ENCODE data around the gene SHB.

Gene SHB

DNA sequence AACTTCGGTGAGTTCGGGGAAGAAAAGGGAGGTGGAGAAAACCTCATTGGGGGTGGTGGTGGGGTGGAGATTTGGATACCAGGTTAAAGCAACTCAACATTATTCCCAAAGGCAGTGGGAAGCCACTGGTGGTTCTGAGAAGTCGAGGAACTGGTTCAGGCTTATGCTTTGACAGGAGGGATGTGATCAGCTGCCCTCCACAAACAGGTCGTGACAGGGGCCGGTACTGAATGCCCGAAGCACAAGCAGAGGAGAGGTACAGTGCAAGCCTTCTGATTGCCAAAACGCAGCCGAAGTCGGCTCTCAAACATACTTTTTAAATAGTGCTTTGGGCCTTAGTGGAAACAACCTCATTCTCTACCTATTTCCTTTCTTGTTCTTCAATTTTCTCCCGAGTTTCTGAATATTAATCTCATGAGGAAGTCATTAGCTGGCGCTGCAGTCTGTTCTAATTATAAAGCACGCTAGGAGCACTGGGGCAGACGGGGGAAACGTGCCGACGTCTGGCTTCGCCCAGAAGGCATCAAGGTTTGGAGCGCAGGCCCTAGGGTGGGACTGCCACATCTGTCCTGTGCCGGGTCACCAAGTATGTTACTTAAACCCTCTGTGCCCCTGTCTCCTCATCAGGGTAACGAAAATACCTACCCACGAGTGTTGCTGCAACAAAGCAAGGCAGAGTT lies 27.3 kb downstream of the SHB start:
- peak; percentile 52 for DNase-seq

- DNase-seq: no peak
Measured at GRCh38 chr9:38039907-38040682, 28.9 kb downstream of the SHB start.

DNA sequence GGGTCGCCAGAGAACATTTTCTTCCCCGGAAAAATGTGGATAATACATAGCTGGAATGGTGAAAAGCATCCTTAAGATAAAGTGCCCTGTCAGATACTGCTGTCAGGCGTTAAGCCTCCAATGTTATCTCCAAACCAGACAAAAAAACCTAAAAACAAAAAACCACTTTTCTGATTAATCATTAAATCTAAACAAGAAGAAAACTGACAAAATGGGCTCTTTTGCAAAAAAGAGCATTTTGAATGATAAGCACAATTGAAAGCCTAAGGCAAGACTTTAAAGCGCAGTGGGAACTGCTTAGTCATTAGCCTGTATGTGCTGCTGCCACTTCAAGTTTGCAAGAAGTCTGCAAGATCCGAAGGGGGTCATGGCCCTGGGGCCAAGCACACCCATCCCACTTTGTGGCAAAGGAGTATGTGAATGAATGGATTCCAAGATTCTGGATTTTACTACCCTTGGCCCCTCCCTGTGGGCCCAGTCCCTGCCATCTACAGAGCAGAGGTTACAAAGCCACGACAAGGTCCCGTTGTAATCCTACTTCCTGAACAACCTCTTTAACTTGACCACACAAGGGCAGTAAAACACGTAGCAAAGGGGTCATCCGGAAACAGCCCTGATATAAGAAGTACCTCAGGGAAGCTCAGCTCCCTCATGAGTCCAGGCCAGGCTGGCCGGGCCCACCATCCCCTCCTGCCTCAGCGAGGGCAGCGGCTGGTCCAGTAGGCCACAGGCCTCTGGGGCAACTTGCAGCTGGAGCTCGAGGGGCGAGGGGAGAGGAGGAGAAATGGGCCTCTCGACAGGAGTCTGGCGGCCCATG lies 29.7 kb downstream of the SHB start:
- DNase-seq: peak; percentile 67

- peak; percentile 49 for DNase-seq
Measured at GRCh38 chr9:38038307-38039089, 30.5 kb downstream of the SHB start.

DNA sequence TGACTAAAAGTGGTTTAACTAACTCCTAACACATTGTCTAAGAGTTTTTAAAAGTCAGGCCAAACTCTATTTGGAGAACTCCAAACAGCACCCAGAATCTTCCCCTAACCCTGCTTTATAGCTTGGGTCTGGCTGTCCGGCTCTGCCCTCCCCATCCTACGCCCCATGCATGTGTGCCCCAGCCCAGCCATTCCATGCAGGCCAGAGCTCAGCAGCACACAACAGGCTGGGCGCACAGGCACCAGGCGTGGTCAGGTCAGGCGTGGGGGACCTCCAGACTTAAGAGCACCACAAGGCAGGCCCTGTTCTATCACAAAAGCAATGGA lies 31.1 kb downstream of the SHB start:
- DNase-seq: no peak

GRCh38 chr9:38036359-38037084 lies 32.5 kb downstream of the SHB start:
- DNase-seq: no peak

GRCh38 chr9:38035873-38036272 lies 33.2 kb downstream of the SHB start:
- DNase-seq: no peak

- DNase-seq: no peak
Measured at GRCh38 chr9:38033941-38034340, 35.1 kb downstream of the SHB start.

DNA sequence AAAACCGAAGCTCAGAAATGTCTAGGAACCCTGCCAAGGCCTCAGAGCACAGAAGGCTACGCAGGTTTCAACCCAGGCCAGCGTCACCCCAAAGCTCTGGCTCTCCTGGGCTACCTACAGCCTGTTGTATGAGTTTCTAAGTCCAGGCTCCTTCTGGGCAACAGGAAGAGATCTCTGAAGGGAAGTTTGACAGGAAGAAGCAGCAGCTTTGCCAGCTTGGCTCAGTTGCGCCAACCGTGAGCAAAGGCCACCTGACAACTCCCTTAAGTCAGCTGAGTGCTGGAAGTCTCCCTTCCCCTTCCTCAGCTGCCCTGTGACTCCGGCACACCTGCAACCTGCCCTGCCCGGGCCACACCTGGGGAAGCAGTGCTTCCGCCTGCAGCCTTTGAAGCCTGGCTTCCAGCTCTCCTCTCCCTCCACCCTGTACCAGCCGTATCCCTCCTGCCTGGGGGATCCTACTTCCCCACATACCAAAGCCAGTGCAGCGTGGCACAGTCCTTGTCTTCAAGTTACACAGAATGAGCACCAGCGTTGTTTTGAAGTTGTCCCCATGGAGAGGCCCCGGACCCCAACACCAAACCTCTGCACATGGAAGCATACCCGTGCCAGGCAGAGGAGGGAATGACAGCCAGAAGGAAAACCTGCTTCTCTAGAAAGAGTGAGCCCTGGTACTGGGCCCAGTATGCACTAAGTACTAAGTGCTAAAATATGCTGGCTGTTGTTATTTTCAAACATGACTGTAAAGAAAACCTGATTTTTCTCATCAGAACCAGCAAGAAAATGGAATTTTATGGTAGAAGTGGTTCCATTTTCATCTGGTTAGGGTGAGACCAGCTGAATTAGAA lies 36.5 kb downstream of the SHB start:
- DNase-seq: no peak

DNA sequence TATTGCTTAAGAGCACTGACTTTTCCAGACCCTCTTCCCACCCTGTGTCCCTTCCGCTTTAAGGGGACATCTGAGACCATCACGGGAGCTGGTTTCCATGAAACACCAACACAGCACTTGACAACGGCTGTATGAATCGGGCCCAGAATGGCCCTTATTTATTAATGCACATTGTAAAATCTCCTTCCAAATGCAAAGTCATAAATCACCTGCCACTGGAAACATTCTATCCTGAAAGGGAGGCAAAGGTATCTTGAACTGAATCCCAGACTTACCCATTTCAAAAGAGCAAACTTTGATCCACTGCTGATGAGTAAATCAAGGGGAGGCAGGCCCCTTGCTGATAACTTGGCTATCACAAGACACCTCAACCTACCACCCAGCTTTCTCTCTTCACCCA lies 37.4 kb downstream of the SHB start:
- DNase-seq: no peak

GRCh38 chr9:38030658-38031057 lies 38.4 kb downstream of the SHB start:
- DNase-seq: no peak

DNA sequence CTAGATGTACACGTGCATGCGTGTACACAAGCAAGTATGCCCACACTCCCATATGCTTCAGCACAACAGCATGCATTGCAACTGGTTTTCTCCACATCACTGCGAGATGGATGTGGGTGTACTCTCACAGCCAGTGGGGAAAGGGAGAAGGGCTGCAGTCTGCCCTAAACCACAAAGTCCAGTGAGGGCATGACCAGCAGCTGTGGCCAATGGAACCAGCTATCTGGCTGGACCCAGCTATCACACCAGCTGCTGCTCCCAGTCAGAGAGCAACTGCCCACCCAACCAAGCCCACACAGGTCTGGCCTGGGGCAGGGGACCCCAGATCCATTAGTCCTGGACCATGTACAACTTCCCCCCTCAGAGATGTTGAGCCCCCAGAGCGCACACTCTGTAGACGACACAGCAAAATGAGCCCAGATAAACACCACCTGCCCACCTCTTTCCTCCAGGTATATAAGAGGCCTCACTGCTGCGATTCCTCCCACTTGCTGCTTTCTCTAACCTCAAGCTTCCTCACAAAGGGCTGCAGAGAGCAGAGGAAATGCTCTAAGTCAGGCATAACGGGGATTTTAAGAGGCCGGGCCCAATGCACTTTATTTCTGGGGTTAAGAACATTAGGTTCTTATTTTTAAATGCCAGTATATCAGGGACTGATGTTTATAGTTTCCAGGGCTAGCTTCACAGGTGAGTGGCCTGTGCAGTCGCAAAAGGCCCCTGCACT lies 39.0 kb downstream of the SHB start:
- DNase-seq: no peak

- DNase-seq: no peak
Measured at GRCh38 chr9:38027714-38028113, 41.3 kb downstream of the SHB start.

- no peak for DNase-seq
Measured at GRCh38 chr9:38026840-38027527, 42.0 kb downstream of the SHB start.

DNA sequence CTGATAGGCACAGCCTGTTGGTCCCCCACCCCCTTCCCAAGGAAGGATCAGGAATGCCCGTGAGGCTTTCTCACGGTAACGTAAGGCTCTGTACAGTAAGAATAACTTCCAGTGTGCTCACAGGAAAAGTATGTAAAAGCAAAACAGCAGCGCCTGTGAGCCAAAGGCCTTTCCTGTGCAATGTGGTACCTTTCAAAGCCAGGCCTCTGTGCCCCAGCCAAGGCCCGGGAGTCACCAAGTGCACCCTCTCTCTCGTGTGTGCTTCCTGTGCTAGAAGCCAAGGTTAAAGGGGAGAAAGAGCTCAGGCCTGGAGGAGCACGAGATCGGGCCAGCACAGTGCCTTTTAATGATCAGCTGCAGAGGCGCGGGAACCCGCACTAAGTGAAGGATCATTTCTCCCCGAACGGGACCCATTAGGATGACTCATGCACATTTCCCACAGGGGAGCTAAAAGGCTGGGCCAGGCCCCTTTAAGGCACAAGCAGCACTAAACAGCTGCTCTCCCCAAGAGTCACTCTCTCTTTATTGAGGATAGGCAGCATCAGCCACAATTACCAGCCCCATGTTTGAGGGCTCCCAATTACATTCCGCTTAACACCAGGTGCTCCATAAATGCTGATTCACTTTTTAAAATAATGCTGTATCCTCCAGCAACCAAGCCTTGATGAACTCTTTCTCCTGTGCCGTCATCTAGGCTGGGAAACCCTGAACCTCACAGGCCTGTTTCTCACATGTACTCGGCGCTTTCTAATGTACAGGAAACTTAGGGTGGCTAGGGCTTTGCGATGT lies 42.8 kb downstream of the SHB start:
- DNase-seq: peak; percentile 91

DNA sequence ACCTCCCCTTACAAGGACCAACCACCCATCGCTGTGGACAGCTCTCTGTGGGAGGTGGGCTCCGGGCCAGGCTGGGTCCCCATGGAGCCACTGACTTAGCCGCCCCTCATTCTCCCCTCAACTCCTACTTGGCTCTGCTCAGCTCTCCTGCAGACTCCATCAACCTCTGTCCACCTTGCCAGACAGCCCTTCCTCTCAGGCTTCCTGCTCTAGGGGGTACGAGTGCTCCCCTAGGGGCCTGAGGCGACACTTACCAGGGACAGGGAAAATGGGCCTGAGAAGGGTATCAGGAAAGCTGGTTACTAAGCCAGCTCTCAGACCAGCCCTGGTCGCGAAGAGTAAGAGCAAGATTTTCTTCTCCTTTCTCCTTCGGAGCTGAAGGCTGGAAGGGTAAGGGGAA lies 43.9 kb downstream of the SHB start:
- DNase-seq: no peak

- peak; percentile 79 for DNase-seq
Measured at GRCh38 chr9:38024036-38024681, 44.9 kb downstream of the SHB start.

- DNase-seq: no peak
Measured at GRCh38 chr9:38023661-38024035, 45.4 kb downstream of the SHB start.

DNA sequence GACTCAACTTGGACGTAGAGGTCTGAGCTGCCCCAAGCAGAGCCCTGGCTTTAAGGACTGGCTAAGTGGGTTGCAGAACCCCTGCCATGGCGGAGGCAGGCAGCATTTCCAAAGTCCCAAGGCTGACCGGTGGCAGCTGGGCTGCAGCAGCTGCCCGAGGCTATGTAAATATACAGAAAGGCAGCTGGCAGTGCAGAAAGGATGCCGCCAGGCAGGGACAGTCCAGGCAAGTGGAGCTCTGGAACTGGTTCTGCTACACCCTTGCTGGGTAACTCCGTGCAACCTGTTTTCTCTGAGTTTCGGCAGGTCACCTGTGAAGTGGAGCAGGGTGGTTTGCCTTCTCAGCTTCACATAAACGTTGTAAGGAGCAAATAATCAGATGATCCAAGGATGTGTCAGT lies 46.0 kb downstream of the SHB start:
- peak; percentile 75 for DNase-seq

Measured in eye (tissue), 1 donor.